Endothelial cell of umbilical vein (primary cell): ENCODE measurements around the gene CELSR1. TPM values are rescaled to one million over a fixed set of nuclear protein-coding genes. Genes with fewer than 3 reads are reported as not detected.

ENCODE experiments used
- BruUV-seq: library from RNA; stranded (reverse); fragments of 400-500 nt; replicated peaks from 2 replicates; lab custom pipeline; 2021; lab: Mats Ljungman, UMichigan
- CTCF ChIA-PET: fragments of 300-600, 350-600 bp; sonication (Branson Sonifier 250); formaldehyde crosslinking; loops from one replicate; lab custom pipeline; 2021; ENCODE audit warnings: antibody characterized with exemption, inconsistent platforms; lab: Charles Lee
- POLR2A ChIA-PET: fragments of 300-600, 350-600 bp; sonication (Branson Sonifier 250); formaldehyde crosslinking; loops from one replicate; lab custom pipeline; 2021; ENCODE audit warnings: antibody characterized with exemption, inconsistent platforms; lab: Charles Lee
- DNase-seq: peaks from one replicate; pipeline ENCODE4 v3.0.0-alpha.2; 2011; ENCODE audit warnings: low read depth, low spot score
- FAIRE-seq: peaks from 2 replicates; lab custom pipeline; 2011; peaks lifted over from hg19 to GRCh38; lab: Jason Lieb, UNC
- H2AFZ ChIP-seq: 2 replicates; pipeline ENCODE4 v1.6.0; 2012; ENCODE audit warnings: low read depth, low read length, control low read depth, inconsistent platforms
- H3K27ac ChIP-seq: 2 replicates; pipeline ENCODE4 v1.5.1; 2011; ENCODE audit warnings: low read depth, mild to moderate bottlenecking, control low read depth, low read length, moderate library complexity; ENCODE audit not compliant: insufficient read depth
- H3K27me3 ChIP-seq, 2 experiments: 2 replicates each; pipeline versions ENCODE4 v1.6.0 to v1.6.1; 2011; ENCODE audit warnings: low read length in 2 of 2, mixed read lengths in 1 of 2; ENCODE audit not compliant: control insufficient read depth in 2 of 2, insufficient read depth in 2 of 2
- H3K36me3 ChIP-seq, 2 experiments: 2 replicates in 1 of 2; 3 replicates in 1 of 2; pipeline ENCODE4 v1.5.1; 2011; ENCODE audit warnings: low read length in 2 of 2, mild to moderate bottlenecking in 1 of 2, moderate library complexity in 1 of 2; ENCODE audit not compliant: control insufficient read depth in 2 of 2, insufficient read depth in 2 of 2; ENCODE audit errors: extremely low read depth in 1 of 2
- H3K4me1 ChIP-seq: 3 replicates; pipeline ENCODE4 v1.5.1; 2011; ENCODE audit warnings: mild to moderate bottlenecking, low read length; ENCODE audit not compliant: control insufficient read depth, insufficient read depth; ENCODE audit errors: extremely low read depth
- H3K4me2 ChIP-seq: 2 replicates; pipeline ENCODE4 v1.6.1; 2011; ENCODE audit warnings: low read length, control low read depth, mixed read lengths; ENCODE audit not compliant: insufficient read depth
- H3K4me3 ChIP-seq, 3 experiments: fragments of 200-600 bp in 1 of 3; sonication (generic), shearing (Covaris generic) in 1 of 3; replicated peaks in 1 of 3; 2 replicates each; pipeline ENCODE4 v1.5.1; 2011 to 2016; ENCODE audit warnings: control low read depth in 3 of 3, low read length in 3 of 3, mild to moderate bottlenecking in 2 of 3, inconsistent platforms in 1 of 3, low read depth in 1 of 3, moderate library complexity in 1 of 3; ENCODE audit not compliant: insufficient read depth in 1 of 3
- H3K79me2 ChIP-seq: 2 replicates; pipeline ENCODE4 v1.6.0; 2012; ENCODE audit warnings: low read length, inconsistent platforms; ENCODE audit not compliant: control insufficient read depth, insufficient read depth
- H3K9ac ChIP-seq: replicated peaks from 2 replicates; pipeline ENCODE3; 2011; ENCODE audit warnings: low read length, control low read depth; ENCODE audit not compliant: insufficient read depth; ENCODE audit errors: extremely low read depth
- H3K9me1 ChIP-seq: replicated peaks from 3 replicates; pipeline ENCODE4 v1.6.0; 2011; ENCODE audit warnings: mild to moderate bottlenecking, low read length; ENCODE audit not compliant: control insufficient read depth, insufficient read depth; ENCODE audit errors: extremely low read depth
- H3K9me3 ChIP-seq: replicated peaks from 2 replicates; pipeline ENCODE4 v1.5.1; 2012; ENCODE audit warnings: low read length, inconsistent platforms; ENCODE audit not compliant: control insufficient read depth, insufficient read depth
- H4K20me1 ChIP-seq: replicated peaks from 2 replicates; pipeline ENCODE3; 2011; ENCODE audit warnings: mild to moderate bottlenecking, low read length; ENCODE audit not compliant: control insufficient read depth, insufficient read depth; ENCODE audit errors: extremely low read depth
- CTCF ChIP-seq, 2 donors: IDR thresholded peaks; 1 replicate in 1 of 2; 2 replicates in 1 of 2; pipeline ENCODE4 v1.5.1; 2011; ENCODE audit warnings: low read length in 2 of 2, mild to moderate bottlenecking in 2 of 2, moderate library complexity in 2 of 2, control low read depth in 1 of 2, inconsistent platforms in 1 of 2, low read depth in 1 of 2; ENCODE audit not compliant: insufficient read depth in 1 of 2; ENCODE audit errors: extremely low read depth in 1 of 2
- EZH2 ChIP-seq: IDR thresholded peaks from 2 replicates; pipeline ENCODE4 v1.6.1; 2012; ENCODE audit warnings: borderline replicate concordance, low read depth, mild to moderate bottlenecking, moderate library complexity, low read length, inconsistent platforms; ENCODE audit not compliant: severe bottlenecking
- FOS ChIP-seq: IDR thresholded peaks from 2 replicates; pipeline ENCODE4 v1.6.1; 2011; ENCODE audit warnings: mild to moderate bottlenecking, low read length, moderate library complexity, borderline replicate concordance; ENCODE audit not compliant: insufficient read depth
- GATA2 ChIP-seq: IDR thresholded peaks from 2 replicates; pipeline ENCODE4 v1.7.0; 2011; ENCODE audit warnings: low read depth, mild to moderate bottlenecking, moderate library complexity, mixed read lengths, low read length; ENCODE audit not compliant: insufficient read length, insufficient read depth
- JUN ChIP-seq: IDR thresholded peaks from 2 replicates; pipeline ENCODE4 v1.6.1; 2011; ENCODE audit warnings: borderline replicate concordance, low read depth; ENCODE audit not compliant: insufficient read length, insufficient read depth
- MYC ChIP-seq: IDR thresholded peaks from one replicate; pipeline ENCODE4 v1.6.1; 2011; ENCODE audit warnings: mild to moderate bottlenecking, low read depth, low read length
- POLR2A ChIP-seq: IDR thresholded peaks from 2 replicates; pipeline ENCODE4 v1.6.1; 2012; ENCODE audit warnings: low read depth, mild to moderate bottlenecking, control low read depth, low read length
- POLR2AphosphoS5 ChIP-seq: IDR thresholded peaks from 2 replicates; pipeline ENCODE4 v1.6.1; 2012; ENCODE audit warnings: low read depth, mild to moderate bottlenecking, control low read depth, low read length, moderate library complexity; ENCODE audit not compliant: insufficient read depth
- dilution Hi-C: fragments of 300-500 bp; cut with MboI; formaldehyde crosslinking; loops from one replicate; pipeline ENCODE4 v1.15.0; 2019; ENCODE audit warnings: low sequenced_read_pairs; ENCODE audit not compliant: extremely low pct_ligation_motif_present
- intact Hi-C: fragments of 100-400 bp; cut with micrococcal nuclease; formaldehyde crosslinking; loops from one replicate; pipeline ENCODE4 v1.10.0; 2022
- polyA plus RNA-seq, 4 experiments: library from polyadenylated mRNA; depleted of rRNA in 3 of 4; stranded (reverse) in 3 of 4; unstranded in 1 of 4; fragments of >200 nt; gene quantifications; 2 replicates each; pipeline versions ENCODE4 v1.2.1 to v1.2.3, GENCODE V29; 2011 to 2012; ENCODE audit warnings: missing spikeins in 1 of 4
- total RNA-seq: library from RNA; stranded (reverse); gene quantifications from 2 replicates; pipeline ENCODE4 v1.2.3, GENCODE V29; 2021
- TF ChIP-seq, protein P1 (sequence below): IDR thresholded peaks from 2 replicates; pipeline ENCODE4 v1.6.1; 2011; ENCODE audit not compliant: insufficient read depth, insufficient read length

Gene CELSR1
- total and polyA plus RNA-seq, 2 donors (not counting 3 experiments of a cell fraction or from before 2014, with no cell fraction given) = 3.7 to 5.4 TPM

- Histone ChIP-seq H3K4me1 (no peaks in the 10 kb centered on the region), H3K9me1 (no peaks in the 10 kb centered on the region), H3K79me2 (no peaks in the 10 kb centered on the region), H3K9me3 (no peaks in the 10 kb centered on the region), H3K9ac (no peak overlapping the region), H2AFZ (no peak overlapping the region), H4K20me1 (no peaks in the 10 kb centered on the region), H3K4me2 (no peak overlapping the region), H3K27me3 (no peaks in the 10 kb centered on the region), H3K27ac (no peak overlapping the region), H3K4me3 (no peak overlapping the region), H3K36me3 (no peaks in the 10 kb centered on the region)
- intact Hi-C loops (no loop called here), dilution Hi-C loops (no loop called here)
- no TSS peak for BruUV-seq
- TF ChIP-seq MYC = no peak
- TF ChIP-seq JUN = no peak
- TF ChIP-seq POLR2A = no peak
- no peak for TF ChIP-seq POLR2AphosphoS5
- TF ChIP-seq EZH2 = no peak
- TF ChIP-seq, protein P1, sequence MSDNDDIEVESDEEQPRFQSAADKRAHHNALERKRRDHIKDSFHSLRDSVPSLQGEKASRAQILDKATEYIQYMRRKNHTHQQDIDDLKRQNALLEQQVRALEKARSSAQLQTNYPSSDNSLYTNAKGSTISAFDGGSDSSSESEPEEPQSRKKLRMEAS = no peak
- TF ChIP-seq GATA2 = no peak
- TF ChIP-seq FOS = no peak
- no peak for TF ChIP-seq CTCF (IDR thresholded peaks at IDR 0.05; ENCODE audit: extremely low read depth in 1 of 2, insufficient read depth in 1 of 2, low read depth in 1 of 2, low read length in 2 of 2)
- no peak for FAIRE-seq
- no peak for DNase-seq
- ChIA-PET POLR2A (no interaction called here), CTCF (no interaction called here)
Measured at GRCh38 chr22:46416520-46416871, 120.9 kb downstream of the CELSR1 start.
